MG63 (cell line): ENCODE measurements around the gene TLNRD1. TPM values are rescaled to one million over a fixed set of nuclear protein-coding genes. Genes with fewer than 3 reads are reported as not detected.

Source experiments
- DNase-seq: peaks from one replicate; pipeline ENCODE4 v3.0.0-alpha.2; 2020
- H3K27me3 ChIP-seq: fragments of 250-450 bp; sonication (Bioruptor Pico); 2 replicates; pipeline ENCODE4 v1.5.1; 2020; ENCODE audit warnings: mild to moderate bottlenecking, moderate library complexity
- H3K36me3 ChIP-seq: fragments of 250-450 bp; sonication (Bioruptor Pico); 2 replicates; pipeline ENCODE4 v1.5.1; 2020; ENCODE audit warnings: mild to moderate bottlenecking, moderate library complexity
- H3K4me3 ChIP-seq: fragments of 250-450 bp; sonication (Bioruptor Pico); 2 replicates; pipeline ENCODE4 v1.5.1; 2020; ENCODE audit warnings: mild to moderate bottlenecking, moderate library complexity
- H3K9me3 ChIP-seq: fragments of 250-450 bp; sonication (Bioruptor Pico); 2 replicates; pipeline ENCODE4 v1.5.1; 2020; ENCODE audit warnings: mild to moderate bottlenecking, moderate library complexity
- total RNA-seq: library from RNA; depleted of rRNA; stranded (reverse); fragments of >200 nt; shearing (Covaris generic); gene quantifications from 2 replicates; pipeline ENCODE4 v1.2.3, GENCODE V29; 2014; ENCODE audit warnings: low replicate concordance

Gene TLNRD1
- total RNA-seq, 1 experiment from 2014 or later: 13.9 TPM

- Histone ChIP-seq H3K4me3 (no peak overlapping the region), H3K27me3 (no peaks in the 10 kb centered on the region), H3K36me3 (peaks cover 11% of the 10 kb centered on the region; the same call in 1 of the 2 replicates), H3K9me3 (no peaks in the 10 kb centered on the region)
- no peak for DNase-seq
Observed at GRCh38 chr15:80970658-80971057, 30.1 kb upstream of the TLNRD1 start.

DNA sequence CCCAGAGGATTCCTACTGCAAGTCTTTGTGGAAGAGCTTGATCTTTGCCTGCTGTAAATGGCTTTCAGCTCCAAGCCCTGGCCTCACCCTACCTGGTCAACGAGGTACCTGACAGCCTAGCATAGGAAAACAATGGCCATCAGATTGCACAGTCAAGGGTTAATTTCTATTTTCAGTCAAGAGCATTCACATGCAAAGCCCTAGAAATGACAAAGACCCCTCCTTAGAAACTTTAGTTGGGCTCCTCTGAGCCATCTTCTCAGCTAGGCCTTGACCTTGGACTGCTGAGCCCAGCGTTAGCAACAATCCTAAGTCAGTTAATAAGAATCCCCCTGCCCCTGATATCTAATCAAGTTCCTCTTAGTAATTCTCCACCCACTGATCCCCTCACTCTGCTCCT, 29.6 kb upstream of the TLNRD1 start:
- H3K9me3 ChIP-seq: no peaks in the 10 kb centered on the region
- H3K27me3 ChIP-seq: no peaks in the 10 kb centered on the region
- no peak for DNase-seq
- H3K36me3 ChIP-seq: peaks cover 11% of the 10 kb centered on the region; the same call in 1 of the 2 replicates
- no peak overlapping the region for H3K4me3 ChIP-seq

GRCh38 chr15:80972276-80972675, 28.4 kb upstream of the TLNRD1 start:
- Histone ChIP-seq H3K27me3 (no peaks in the 10 kb centered on the region), H3K9me3 (no peaks in the 10 kb centered on the region), H3K36me3 (peaks cover 15% of the 10 kb centered on the region), H3K4me3 (no peak overlapping the region)
- DNase-seq: no peak

DNA sequence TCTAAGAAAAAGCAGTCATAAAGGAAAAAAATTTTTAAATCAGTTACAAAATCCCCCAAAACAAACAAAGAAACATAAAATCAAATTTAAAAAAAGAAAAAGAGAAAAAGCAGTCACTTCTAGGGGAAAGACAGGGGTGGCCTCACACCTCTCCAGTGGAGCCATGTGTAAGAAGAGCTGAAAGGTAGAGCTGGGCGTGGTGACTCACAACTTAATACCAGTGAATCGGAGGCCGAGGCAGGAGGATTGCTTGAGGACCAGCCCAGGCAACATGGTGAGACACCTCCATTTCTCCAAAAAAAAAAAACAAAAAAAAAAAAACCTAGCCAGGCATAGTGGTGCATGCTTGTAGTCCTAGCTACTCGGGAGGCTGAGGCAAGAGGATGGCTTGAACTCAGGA, 25.8 kb upstream of the TLNRD1 start:
- Histone ChIP-seq H3K4me3 (no peak overlapping the region), H3K27me3 (no peaks in the 10 kb centered on the region), H3K36me3 (peaks cover 30% of the 10 kb centered on the region), H3K9me3 (no peaks in the 10 kb centered on the region)
- DNase-seq: no peak

DNA sequence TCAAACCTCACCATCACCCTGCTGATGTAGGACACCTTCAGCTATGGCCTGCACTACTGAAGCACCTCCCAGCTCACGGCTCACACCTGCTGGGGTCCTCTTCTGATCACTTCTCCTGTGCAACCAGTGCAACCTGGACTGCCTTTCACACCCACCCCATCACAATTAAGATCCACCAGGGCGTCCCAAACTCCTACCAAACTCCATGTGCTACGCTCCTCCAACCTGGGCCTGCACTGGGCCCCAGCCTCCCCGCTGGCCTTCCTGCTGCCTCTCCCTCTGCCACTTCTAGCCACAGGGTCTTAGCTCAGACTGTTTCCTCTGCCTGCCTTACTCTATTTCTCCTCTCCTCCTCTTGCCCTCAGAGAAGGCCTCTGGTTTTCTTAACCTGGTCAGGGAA, 23.9 kb upstream of the TLNRD1 start:
- Histone ChIP-seq H3K4me3 (no peak overlapping the region), H3K9me3 (no peaks in the 10 kb centered on the region), H3K36me3 (peaks cover 39% of the 10 kb centered on the region), H3K27me3 (no peaks in the 10 kb centered on the region)
- no peak for DNase-seq

- H3K27me3 ChIP-seq: no peaks in the 10 kb centered on the region
- H3K4me3 ChIP-seq: no peak overlapping the region
- DNase-seq: peak; percentile 39
- H3K36me3 ChIP-seq: peaks cover 47% of the 10 kb centered on the region
- no peaks in the 10 kb centered on the region for H3K9me3 ChIP-seq
Observed at GRCh38 chr15:80977627-80978036, 23.1 kb upstream of the TLNRD1 start.

DNA sequence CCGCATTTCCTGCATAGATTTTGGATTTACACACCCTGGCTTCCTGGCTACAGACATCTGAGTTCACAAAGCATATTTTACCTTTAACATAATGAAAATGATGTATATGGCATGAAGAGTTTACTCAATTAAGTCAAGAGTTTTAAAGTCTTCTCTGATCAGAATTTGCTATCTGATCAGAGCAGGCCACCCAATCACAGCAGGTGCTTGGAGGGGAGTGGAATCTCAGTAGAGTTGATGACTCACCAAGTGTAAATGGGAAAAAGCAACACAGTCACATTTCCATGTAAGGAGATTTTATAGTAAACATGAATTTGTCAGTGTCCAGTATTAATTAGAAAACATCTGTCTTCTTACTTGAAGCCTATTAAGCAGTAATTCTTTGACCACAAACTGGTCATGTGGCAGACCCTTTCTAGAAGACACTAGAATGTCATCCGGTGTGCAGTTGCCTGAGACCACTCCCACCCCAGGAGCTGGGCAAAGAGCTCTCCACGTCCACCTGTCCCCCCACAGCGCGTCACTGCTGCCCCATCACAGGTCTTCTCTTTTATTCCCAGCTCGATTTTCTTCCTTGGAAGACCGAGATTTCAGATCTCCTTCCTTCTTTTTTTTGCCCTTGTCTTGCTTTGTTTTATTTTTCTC, 21.9 kb upstream of the TLNRD1 start:
- Histone ChIP-seq H3K36me3 (peaks cover 48% of the 10 kb centered on the region), H3K9me3 (no peaks in the 10 kb centered on the region), H3K4me3 (no peak overlapping the region), H3K27me3 (no peaks in the 10 kb centered on the region)
- no peak for DNase-seq

GRCh38 chr15:80979538-80980200, 21.1 kb upstream of the TLNRD1 start:
- no peak for DNase-seq
- H3K27me3 ChIP-seq: no peaks in the 10 kb centered on the region
- no peak overlapping the region for H3K4me3 ChIP-seq
- H3K36me3 ChIP-seq: peaks cover 46% of the 10 kb centered on the region
- H3K9me3 ChIP-seq: no peaks in the 10 kb centered on the region

- peaks cover 43% of the 10 kb centered on the region for H3K36me3 ChIP-seq
- no peak for DNase-seq
- no peaks in the 10 kb centered on the region for H3K27me3 ChIP-seq
- H3K4me3 ChIP-seq: no peak overlapping the region
- H3K9me3 ChIP-seq: no peaks in the 10 kb centered on the region
Observed at GRCh38 chr15:80982205-80982604, 18.5 kb upstream of the TLNRD1 start.

- H3K9me3 ChIP-seq: no peaks in the 10 kb centered on the region
- peaks cover 37% of the 10 kb centered on the region for H3K36me3 ChIP-seq
- H3K4me3 ChIP-seq: no peak overlapping the region
- DNase-seq: no peak
- H3K27me3 ChIP-seq: no peaks in the 10 kb centered on the region
Observed at GRCh38 chr15:80982839-80983238, 17.9 kb upstream of the TLNRD1 start.

GRCh38 chr15:80984856-80985255, 15.9 kb upstream of the TLNRD1 start:
- Histone ChIP-seq H3K36me3 (peaks cover 22% of the 10 kb centered on the region), H3K9me3 (no peaks in the 10 kb centered on the region), H3K27me3 (no peaks in the 10 kb centered on the region), H3K4me3 (no peak overlapping the region)
- DNase-seq: no peak

GRCh38 chr15:80985981-80986380, 14.7 kb upstream of the TLNRD1 start:
- H3K4me3 ChIP-seq: no peak overlapping the region
- no peaks in the 10 kb centered on the region for H3K9me3 ChIP-seq
- no peaks in the 10 kb centered on the region for H3K27me3 ChIP-seq
- peaks cover 13% of the 10 kb centered on the region for H3K36me3 ChIP-seq
- no peak for DNase-seq

GRCh38 chr15:80986487-80986886, 14.2 kb upstream of the TLNRD1 start:
- Histone ChIP-seq H3K4me3 (no peak overlapping the region), H3K36me3 (peaks cover 12% of the 10 kb centered on the region), H3K9me3 (no peaks in the 10 kb centered on the region), H3K27me3 (no peaks in the 10 kb centered on the region)
- no peak for DNase-seq

- Histone ChIP-seq H3K27me3 (no peaks in the 10 kb centered on the region), H3K36me3 (no peaks in the 10 kb centered on the region; the same call in 1 of the 2 replicates), H3K9me3 (no peaks in the 10 kb centered on the region), H3K4me3 (peak overlapping the region; percentile 86)
- DNase-seq: no peak
Observed at GRCh38 chr15:80988148-80988796, 12.5 kb upstream of the TLNRD1 start.

- H3K36me3 ChIP-seq: no peaks in the 10 kb centered on the region; the same call in 1 of the 2 replicates
- peak overlapping the region; percentile 86 for H3K4me3 ChIP-seq
- no peaks in the 10 kb centered on the region for H3K9me3 ChIP-seq
- no peaks in the 10 kb centered on the region for H3K27me3 ChIP-seq
- peak; percentile 2 for DNase-seq
Observed at GRCh38 chr15:80989081-80989517, 11.6 kb upstream of the TLNRD1 start.

GRCh38 chr15:80989518-80990478, 10.9 kb upstream of the TLNRD1 start, which contains the start of gene MESD:
TSS of gene MESD (minus strand) at chr15:80989819. CDS start at chr15:80989791, 28 bp downstream.
- DNase-seq: peak; percentile 95
- no peaks in the 10 kb centered on the region for H3K9me3 ChIP-seq
- peak within 1 kb of the TSS; percentile 86 for H3K4me3 ChIP-seq
- no peaks in the 10 kb centered on the region; the same call in 1 of the 2 replicates for H3K36me3 ChIP-seq
- H3K27me3 ChIP-seq: no peaks in the 10 kb centered on the region
